PC-9 (cell line): Measurements from ENCODE around the gene PROC.

Source experiments
- CTCF ChIP-seq: fragments of 200-600 bp; sonication (generic); conservative IDR thresholded peaks from 2 replicates; pipeline ENCODE4 v1.6.1; 2017; ENCODE audit warnings: mixed run types, antibody characterized with exemption, mild to moderate bottlenecking, moderate library complexity
- EZH2 ChIP-seq: fragments of 200-600 bp; sonication (generic); IDR thresholded peaks from 2 replicates; pipeline ENCODE4 v1.8.0; 2017; ENCODE audit warnings: antibody characterized with exemption, low read depth

- no peak for TF ChIP-seq EZH2
- no peak for TF ChIP-seq CTCF
Observed at GRCh38 chr2:127403460-127403859, 14.8 kb upstream of the PROC start.
